NT2/D1 (cell line): ENCODE results near the gene ARID2.

Source experiments
- YY1 ChIP-seq: IDR thresholded peaks from 2 replicates; pipeline ENCODE4 v1.6.1; 2011; ENCODE audit not compliant: insufficient read length, insufficient read depth
- ZNF274 ChIP-seq: IDR thresholded peaks from 2 replicates; pipeline ENCODE4 v1.6.1; 2011; ENCODE audit warnings: mild to moderate bottlenecking, low read depth, low read length

DNA sequence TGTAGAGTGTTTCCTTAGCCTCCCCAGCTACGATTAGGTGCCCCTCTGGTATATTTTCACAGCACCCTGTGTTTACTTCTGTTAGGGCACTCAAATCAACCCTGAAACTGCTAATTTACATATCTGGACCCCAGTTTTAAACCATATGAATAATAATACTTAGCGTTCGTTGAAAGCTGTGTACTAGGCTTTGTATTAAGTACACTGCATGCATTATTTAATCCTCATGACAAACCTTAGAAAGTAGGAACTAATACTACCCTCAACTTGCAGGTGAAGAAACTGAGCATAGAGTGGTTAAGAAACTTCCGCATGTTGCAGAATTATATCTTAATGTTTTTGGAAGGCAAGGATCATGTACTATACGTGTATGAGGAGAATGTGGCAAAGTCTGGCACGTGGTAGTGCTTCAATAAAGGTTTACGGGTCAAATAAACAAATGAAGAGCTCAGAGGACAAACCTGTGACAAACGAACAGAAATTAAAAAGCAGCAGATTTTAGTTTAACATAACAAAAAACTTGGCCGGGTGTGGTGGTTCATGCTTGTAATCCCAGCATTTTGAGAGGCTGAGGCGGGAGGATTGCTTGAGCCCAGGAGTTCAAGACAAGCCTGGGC, 22.2 kb upstream of the ARID2 start:
- TF ChIP-seq YY1 (no peak), ZNF274 (no peak)
